ENCODE data around the gene CCDC149. TPM values are rescaled to one million over a fixed set of nuclear protein-coding genes. Genes with fewer than 3 reads are reported as not detected.

The CCDC149 gene
- total and polyA plus RNA-seq, 2 donors (not counting 3 experiments of a cell fraction or from before 2014, with no cell fraction given): 7.8 to 11.3 TPM

- Histone ChIP-seq H3K9ac (replicated peaks; ENCODE audit: extremely low read depth, insufficient read depth, low read length) (no peak overlapping the region), H2AFZ (ENCODE audit: low read depth, low read length) (no peak overlapping the region), H3K4me2 (ENCODE audit: insufficient read depth, low read length) (no peak overlapping the region), H3K79me2 (ENCODE audit: control insufficient read depth, insufficient read depth, low read length) (no peaks in the 10 kb centered on the region), H3K4me1 (ENCODE audit: control insufficient read depth, extremely low read depth, insufficient read depth, low read length) (no peaks in the 10 kb centered on the region), H3K27ac (ENCODE audit: insufficient read depth, low read depth, low read length) (no peak overlapping the region), H3K36me3 (ENCODE audit: control insufficient read depth in 2 of 2, extremely low read depth in 1 of 2, insufficient read depth in 2 of 2, low read length in 2 of 2) (no peaks in the 10 kb centered on the region), H3K27me3 (ENCODE audit: control insufficient read depth in 2 of 2, insufficient read depth in 2 of 2, low read length in 2 of 2) (peaks cover 41 to 43% of the 10 kb centered on the region in 2 experiments), H3K9me3 (replicated peaks; ENCODE audit: control insufficient read depth, insufficient read depth, low read length) (no peaks in the 10 kb centered on the region), H4K20me1 (replicated peaks; ENCODE audit: control insufficient read depth, extremely low read depth, insufficient read depth, low read length) (no peaks in the 10 kb centered on the region), H3K4me3 (replicated peaks in 1 of 3; ENCODE audit: insufficient read depth in 1 of 3, low read depth in 1 of 3, low read length in 3 of 3) (no peak overlapping the region), H3K9me1 (replicated peaks; ENCODE audit: control insufficient read depth, extremely low read depth, insufficient read depth, low read length) (no peaks in the 10 kb centered on the region)
- no TSS peak for BruUV-seq (replicated peaks)
- intact Hi-C loops (cut with micrococcal nuclease) (no loop called here), dilution Hi-C loops (cut with MboI; ENCODE audit: extremely low pct_ligation_motif_present, low sequenced_read_pairs) (no loop called here)
- TF ChIP-seq MYC (IDR thresholded peaks at IDR 0.05; ENCODE audit: low read depth, low read length): no peak
- no peak for TF ChIP-seq EZH2 (IDR thresholded peaks at IDR 0.05; ENCODE audit: borderline replicate concordance, low read depth, low read length, severe bottlenecking)
- no peak for TF ChIP-seq JUN (IDR thresholded peaks at IDR 0.05; ENCODE audit: borderline replicate concordance, insufficient read depth, insufficient read length, low read depth)
- POLR2A ChIA-PET: no interaction called here
- CTCF ChIA-PET: interaction anchor here (1.5 kb wide), 1 partner anchor 9 kb away, joined by 6 read pairs; no protein-coding TSS in a partner anchor
- no peak for DNase-seq (ENCODE audit: low read depth, low spot score)
- FAIRE-seq: no peak
These were observed 110.2 kb downstream of the CCDC149 start for GRCh38 chr4:24802648-24803047.

DNA sequence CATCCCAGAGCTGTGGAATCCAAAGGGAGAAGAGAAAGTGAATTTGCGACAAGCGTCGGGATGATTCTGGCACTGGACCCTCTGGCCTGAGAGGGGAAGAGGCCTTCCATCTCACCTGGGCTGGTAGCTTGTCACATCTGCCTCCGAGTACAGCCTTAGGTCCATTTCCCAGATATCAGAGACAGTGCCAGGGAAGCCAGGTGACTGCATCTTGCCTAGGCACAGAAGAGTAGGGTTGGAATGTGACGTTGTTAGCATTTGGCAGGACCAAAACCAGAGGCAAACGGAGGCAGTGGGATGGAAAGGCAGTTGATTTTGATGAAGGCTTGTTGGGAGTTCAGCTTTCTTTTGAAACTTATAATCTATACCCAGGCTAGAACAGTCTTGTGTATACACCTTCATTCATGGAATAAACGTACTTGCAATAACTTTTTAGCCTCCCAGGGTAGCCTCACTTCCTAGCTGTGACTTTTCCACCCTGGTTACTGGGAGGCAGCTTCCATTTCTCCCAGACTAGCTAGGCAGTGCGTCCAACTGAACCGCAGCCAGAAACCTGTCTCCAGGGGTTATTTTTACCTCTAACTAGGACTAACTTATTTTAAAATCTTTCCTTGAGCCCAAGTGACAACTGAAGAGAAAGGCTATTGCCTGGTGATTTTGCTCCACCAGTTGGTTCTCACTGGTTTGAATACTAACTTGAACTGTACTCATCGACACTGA is 111.5 kb downstream of the CCDC149 start:
- H3K4me3 ChIP-seq (replicated peaks in 1 of 3; ENCODE audit: insufficient read depth in 1 of 3, low read depth in 1 of 3, low read length in 3 of 3): no peak overlapping the region
- H3K4me1 ChIP-seq (ENCODE audit: control insufficient read depth, extremely low read depth, insufficient read depth, low read length): no peaks in the 10 kb centered on the region
- ChIA-PET POLR2A (no interaction called here), CTCF (interaction anchor here (2.3 kb wide), 1 partner anchor 179 kb away, joined by 8 read pairs; no protein-coding TSS in a partner anchor)
- no peak overlapping the region for H3K9ac ChIP-seq (replicated peaks; ENCODE audit: extremely low read depth, insufficient read depth, low read length)
- H3K36me3 ChIP-seq (ENCODE audit: control insufficient read depth in 2 of 2, extremely low read depth in 1 of 2, insufficient read depth in 2 of 2, low read length in 2 of 2): no peaks in the 10 kb centered on the region
- no peaks in the 10 kb centered on the region for H3K9me1 ChIP-seq (replicated peaks; ENCODE audit: control insufficient read depth, extremely low read depth, insufficient read depth, low read length)
- H3K9me3 ChIP-seq (replicated peaks; ENCODE audit: control insufficient read depth, insufficient read depth, low read length): no peaks in the 10 kb centered on the region
- H3K79me2 ChIP-seq (ENCODE audit: control insufficient read depth, insufficient read depth, low read length): no peaks in the 10 kb centered on the region
- BruUV-seq (replicated peaks): no TSS peak
- FAIRE-seq (no peak), DNase-seq (ENCODE audit: low read depth, low spot score) (no peak)
- no peak overlapping the region for H3K4me2 ChIP-seq (ENCODE audit: insufficient read depth, low read length)
- H3K27ac ChIP-seq (ENCODE audit: insufficient read depth, low read depth, low read length): no peak overlapping the region
- intact Hi-C loops (cut with micrococcal nuclease) (no loop called here), dilution Hi-C loops (cut with MboI; ENCODE audit: extremely low pct_ligation_motif_present, low sequenced_read_pairs) (no loop called here)
- no peaks in the 10 kb centered on the region for H4K20me1 ChIP-seq (replicated peaks; ENCODE audit: control insufficient read depth, extremely low read depth, insufficient read depth, low read length)
- no peak overlapping the region for H2AFZ ChIP-seq (ENCODE audit: low read depth, low read length)
- H3K27me3 ChIP-seq (ENCODE audit: control insufficient read depth in 2 of 2, insufficient read depth in 2 of 2, low read length in 2 of 2): peaks cover 48 to 51% of the 10 kb centered on the region in 2 experiments
- TF ChIP-seq MYC (IDR thresholded peaks at IDR 0.05; ENCODE audit: low read depth, low read length) (no peak), FOS (IDR thresholded peaks at IDR 0.05; ENCODE audit: borderline replicate concordance, insufficient read depth, low read length) (no peak), EZH2 (IDR thresholded peaks at IDR 0.05; ENCODE audit: borderline replicate concordance, low read depth, low read length, severe bottlenecking) (no peak), MAX (IDR thresholded peaks at IDR 0.05; ENCODE audit: insufficient read depth, insufficient read length) (no peak)

Data from endothelial cell of umbilical vein (primary cell).